Left renal pelvis (tissue), 4 donors: Measurements from ENCODE around the gene SPATA46. TPM values are rescaled to one million over a fixed set of nuclear protein-coding genes. Genes with fewer than 3 reads are reported as not detected.

Experiments used
- DNase-seq, 4 donors: peaks; one replicate each; pipeline ENCODE4 v3.0.0-alpha.2; 2013; ENCODE audit warnings: low read depth in 4 of 4, low spot score in 3 of 4
- polyA plus RNA-seq, 4 donors: library from polyadenylated mRNA; unstranded; fragments of 120-200 nt; gene quantifications; one replicate each; pipeline ENCODE4 v1.2.1, GENCODE V29; 2013; ENCODE audit not compliant: insufficient read length in 4 of 4

Gene SPATA46
- polyA plus RNA-seq, 4 donors: 0.08 to 3.8 (median 1.8) TPM

GRCh38 chr1:162375463-162375862 is 1.2 kb downstream of the SPATA46 start:
- DNase-seq: no peak

- no peak for DNase-seq
These were observed 2.2 kb downstream of the SPATA46 start for GRCh38 chr1:162374406-162374805.

GRCh38 chr1:162373541-162374260 is 3.0 kb downstream of the SPATA46 start:
- DNase-seq: no peak

- no peak for DNase-seq
These were observed 3.6 kb downstream of the SPATA46 start for GRCh38 chr1:162373072-162373427.

GRCh38 chr1:162372159-162373071 is 4.2 kb downstream of the SPATA46 start:
- no peak for DNase-seq

- no peak for DNase-seq
These were observed 5.0 kb downstream of the SPATA46 start for GRCh38 chr1:162371611-162372010.

- no peak for DNase-seq
These were observed 5.9 kb downstream of the SPATA46 start for GRCh38 chr1:162370721-162371120.

- DNase-seq: no peak
These were observed 6.5 kb downstream of the SPATA46 start for GRCh38 chr1:162370161-162370560.

- no peak for DNase-seq
These were observed 7.1 kb downstream of the SPATA46 start for GRCh38 chr1:162369571-162369970.

GRCh38 chr1:162368451-162368850 is 8.2 kb downstream of the SPATA46 start:
- no peak for DNase-seq

GRCh38 chr1:162367772-162368171 is 8.9 kb downstream of the SPATA46 start:
- DNase-seq: no peak

- DNase-seq: no peak
These were observed 9.6 kb downstream of the SPATA46 start for GRCh38 chr1:162367073-162367472.

- DNase-seq: no peak
These were observed 10.0 kb downstream of the SPATA46 start for GRCh38 chr1:162366671-162367070.

GRCh38 chr1:162366149-162366548 is 10.5 kb downstream of the SPATA46 start:
- DNase-seq: no peak

GRCh38 chr1:162365284-162366020 is 11.2 kb downstream of the SPATA46 start:
- no peak for DNase-seq

- DNase-seq: no peak
These were observed 12.2 kb downstream of the SPATA46 start for GRCh38 chr1:162364498-162364897.

GRCh38 chr1:162363823-162364222 is 12.8 kb downstream of the SPATA46 start:
- no peak for DNase-seq

GRCh38 chr1:162361349-162361748 is 15.3 kb downstream of the SPATA46 start:
- no peak for DNase-seq

- DNase-seq: no peak
These were observed 15.8 kb downstream of the SPATA46 start for GRCh38 chr1:162360874-162361260.

GRCh38 chr1:162360237-162360873 is 16.3 kb downstream of the SPATA46 start:
- no peak for DNase-seq
